ENCODE measurements around the gene PPP1CC.
A peak's percentile ranks its signal among the peaks of the same experiment; 100 is the strongest.
"Not testable (repeated sequence)": the region's sequence is repeated elsewhere in the genome, so short reads cannot be mapped to it uniquely, and the experiment has no call there.

Gene PPP1CC

GRCh38 chr12:110742718-110743570, at the start of gene PPP1CC:
PPP1CC (minus strand) TSS chr12:110742891; CDS start chr12:110742707, 184 bp downstream.
- peak; percentile 85 to 89 for DNase-seq (ENCODE audit: low read depth in 2 of 2)

GRCh38 chr12:110791589-110791988, 48.9 kb upstream of the PPP1CC start:
- DNase-seq (ENCODE audit: low read depth in 2 of 2): no peak

GRCh38 chr12:110790301-110790700, 47.6 kb upstream of the PPP1CC start:
- no peak for DNase-seq (ENCODE audit: low read depth in 2 of 2)

DNA sequence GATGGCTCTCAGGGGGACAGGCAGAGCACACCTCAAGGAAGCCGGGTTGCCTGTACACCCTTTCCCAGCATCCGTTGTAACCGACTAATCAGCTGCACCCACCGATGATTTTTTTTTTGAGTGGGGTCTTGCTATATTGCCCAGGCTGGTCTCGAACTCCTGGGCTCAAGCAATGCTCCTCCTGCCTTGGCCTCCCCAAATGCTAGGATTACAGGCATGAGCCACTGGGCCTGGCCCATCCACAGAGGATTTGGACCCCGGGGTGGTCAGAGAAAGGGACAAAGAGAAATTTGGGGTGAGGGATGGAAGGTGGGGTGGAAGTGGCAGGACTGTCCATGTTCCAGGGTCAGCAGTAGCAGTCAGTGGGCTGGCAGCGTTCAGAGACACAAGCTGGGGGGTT, 43.3 kb upstream of the PPP1CC start:
- DNase-seq (ENCODE audit: low read depth in 2 of 2): no peak

GRCh38 chr12:110785240-110785639, 42.5 kb upstream of the PPP1CC start:
- no peak for DNase-seq (ENCODE audit: low read depth in 2 of 2)

DNA sequence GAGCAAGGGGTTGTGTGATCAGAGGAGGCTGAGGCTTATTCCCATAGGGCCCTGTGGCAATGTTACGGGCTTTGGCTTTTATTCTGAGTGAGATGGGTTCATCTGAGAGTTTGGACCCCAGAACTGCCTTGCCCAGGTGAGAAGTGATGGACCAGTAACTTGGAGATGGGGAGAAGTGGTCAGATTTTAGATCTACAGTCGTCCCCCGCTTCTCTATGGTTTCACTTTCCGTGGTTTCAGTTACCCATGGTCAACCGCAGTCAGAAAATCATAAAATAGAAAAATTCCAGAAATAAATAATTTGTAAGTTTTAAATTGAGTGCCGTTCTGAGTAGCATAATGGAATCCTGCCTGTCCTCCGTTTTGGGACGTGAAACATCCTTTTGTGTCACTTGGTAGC, 40.2 kb upstream of the PPP1CC start:
- DNase-seq (ENCODE audit: low read depth in 2 of 2): no peak

DNA sequence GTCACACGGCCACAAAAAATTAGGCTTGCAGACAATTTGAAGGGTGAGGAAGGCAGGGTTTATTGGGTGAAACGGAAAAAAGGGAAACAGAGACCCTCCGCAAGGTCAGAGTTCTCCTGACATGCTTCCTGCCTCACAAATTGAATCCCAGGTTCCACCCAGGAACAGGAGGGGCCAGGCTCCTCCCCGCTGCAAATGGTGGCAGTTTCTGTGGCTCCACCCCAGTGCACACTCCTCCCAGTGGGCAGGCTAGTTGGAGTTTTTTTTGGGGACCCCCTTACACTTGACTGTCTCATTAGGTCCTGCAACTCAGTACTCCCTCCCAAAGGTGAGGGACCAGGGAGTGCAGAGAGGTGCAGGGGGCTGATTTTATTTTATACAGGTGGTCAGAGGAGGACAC, 39.4 kb upstream of the PPP1CC start:
- no peak for DNase-seq (ENCODE audit: low read depth in 2 of 2)

DNA sequence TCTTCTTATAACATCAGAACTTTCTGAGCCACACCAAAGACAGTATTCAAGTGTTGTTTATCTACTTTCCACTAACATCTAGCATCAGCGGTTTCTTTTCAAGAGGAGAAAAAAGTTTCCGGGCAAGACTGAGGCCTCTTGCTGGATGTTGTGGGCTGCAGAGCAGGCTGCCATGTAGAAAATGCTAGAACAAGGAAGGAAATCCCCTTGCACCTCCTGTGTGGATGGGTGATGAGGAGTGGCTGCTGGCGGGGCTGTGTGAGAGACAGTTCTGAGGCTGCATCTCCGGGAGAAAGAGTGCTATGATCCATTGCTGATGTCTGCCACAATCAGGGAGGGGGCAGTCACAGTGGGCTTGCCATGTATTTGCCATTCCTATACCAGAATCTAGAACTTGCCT, 37.8 kb upstream of the PPP1CC start:
- DNase-seq (ENCODE audit: low read depth in 2 of 2): no peak

GRCh38 chr12:110778833-110779577, 36.3 kb upstream of the PPP1CC start:
- DNase-seq (ENCODE audit: low read depth in 2 of 2): no peak

GRCh38 chr12:110776410-110776809, 33.7 kb upstream of the PPP1CC start:
- no peak for DNase-seq (ENCODE audit: low read depth in 2 of 2)

GRCh38 chr12:110775997-110776396, 33.3 kb upstream of the PPP1CC start:
- DNase-seq (ENCODE audit: low read depth in 2 of 2): no peak

DNA sequence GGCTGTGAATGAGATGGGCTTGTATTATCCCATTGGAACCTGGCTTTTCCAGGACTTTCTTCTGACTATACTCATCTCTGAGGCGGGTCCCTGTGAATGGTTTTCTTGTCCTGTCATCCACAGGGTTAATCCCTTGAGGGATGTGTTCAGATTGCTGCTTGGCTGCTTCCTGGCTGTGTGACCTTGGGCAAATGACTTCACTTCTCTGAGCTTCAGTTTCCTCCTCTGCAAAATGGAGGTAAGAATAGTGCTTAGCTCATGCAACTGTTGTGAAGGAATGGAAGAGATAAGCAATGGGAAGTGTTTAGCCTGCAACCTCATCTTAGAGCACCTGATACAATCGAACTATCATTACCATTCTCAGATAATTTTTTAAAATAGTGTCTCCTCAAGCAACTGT, 32.1 kb upstream of the PPP1CC start:
- DNase-seq (ENCODE audit: low read depth in 2 of 2): no peak

DNA sequence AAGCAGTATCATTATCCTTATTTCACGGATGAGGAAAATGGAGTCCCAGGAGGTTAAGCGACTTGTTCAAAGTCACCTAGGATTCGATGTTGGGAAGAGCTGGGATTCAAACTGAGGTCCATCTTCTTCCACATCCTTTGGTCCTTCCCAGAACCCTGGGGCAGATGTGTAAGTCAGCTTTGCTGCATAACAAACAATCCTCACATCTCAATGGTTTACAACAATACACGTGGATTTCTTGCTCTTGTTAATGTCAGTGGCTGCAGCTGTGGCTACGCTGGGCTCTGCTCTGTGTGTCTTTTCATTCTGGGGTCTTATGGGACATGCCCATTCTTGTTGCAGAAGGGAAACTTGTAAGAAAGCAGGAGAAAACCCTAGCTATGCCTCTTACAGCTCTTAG, 26.3 kb upstream of the PPP1CC start:
- DNase-seq (ENCODE audit: low read depth in 2 of 2): no peak

GRCh38 chr12:110767863-110768262, 25.2 kb upstream of the PPP1CC start:
- no peak for DNase-seq (ENCODE audit: low read depth in 2 of 2)

DNA sequence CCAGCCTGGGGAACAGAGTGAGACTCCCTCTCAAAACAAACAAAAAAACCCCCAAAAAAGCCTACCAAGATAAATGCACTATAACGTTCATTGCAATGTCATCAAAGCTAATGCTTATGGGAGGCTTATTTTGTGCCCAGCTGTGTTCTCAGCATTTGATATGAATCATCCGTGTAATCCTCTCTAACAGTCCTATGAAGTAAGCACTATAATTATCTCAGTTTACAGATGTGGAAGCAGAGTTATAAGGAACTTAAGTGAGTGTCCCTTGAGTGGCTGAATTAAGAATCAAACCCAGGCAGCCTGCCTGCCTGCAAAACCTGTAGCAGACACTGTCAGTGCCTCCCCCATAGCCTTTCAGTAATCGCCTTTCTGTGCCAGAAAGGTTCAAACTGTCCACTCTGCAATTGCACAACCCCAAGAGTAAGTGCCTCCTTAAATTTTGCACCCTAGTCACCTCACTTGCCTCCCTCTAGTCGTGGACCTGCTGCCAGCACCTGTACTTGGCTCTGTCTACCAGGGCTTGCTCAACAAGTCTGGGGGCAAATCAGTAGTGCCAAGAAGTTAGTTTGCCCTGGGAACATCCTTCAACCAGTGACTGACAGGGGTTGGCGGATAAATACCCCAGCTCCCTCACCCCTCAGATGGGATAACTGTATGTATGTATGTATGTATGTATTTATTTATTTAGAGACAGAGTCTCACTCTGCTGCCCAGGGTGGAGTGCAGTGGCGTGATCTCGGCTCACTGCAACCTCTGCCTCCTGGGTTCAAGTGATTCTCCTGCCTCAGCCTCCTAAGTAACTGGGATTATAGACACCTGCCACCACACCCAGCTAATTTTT, 23.8 kb upstream of the PPP1CC start:
- no peak for DNase-seq (ENCODE audit: low read depth in 2 of 2)

DNA sequence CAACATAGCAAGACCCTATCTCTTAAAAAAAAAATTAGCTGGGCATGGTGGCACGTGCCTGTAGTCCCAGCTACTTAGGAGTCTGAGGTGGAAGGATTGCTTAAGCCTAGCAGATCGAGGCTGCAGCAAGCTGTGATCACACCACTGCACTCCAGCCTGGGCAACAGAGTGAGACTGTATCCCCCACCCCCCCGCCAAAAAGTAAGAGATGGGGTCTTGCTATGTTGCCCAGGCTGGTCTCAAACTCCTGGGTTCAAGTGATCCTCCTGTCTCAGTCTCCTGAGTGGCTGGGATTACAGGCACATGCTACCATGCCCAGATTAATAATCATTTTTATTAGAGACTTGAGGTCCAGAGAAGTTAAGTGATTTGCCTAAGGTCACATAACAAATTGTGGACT, 22.9 kb upstream of the PPP1CC start:
- not testable (repeated sequence) for DNase-seq (ENCODE audit: low read depth in 2 of 2)

DNA sequence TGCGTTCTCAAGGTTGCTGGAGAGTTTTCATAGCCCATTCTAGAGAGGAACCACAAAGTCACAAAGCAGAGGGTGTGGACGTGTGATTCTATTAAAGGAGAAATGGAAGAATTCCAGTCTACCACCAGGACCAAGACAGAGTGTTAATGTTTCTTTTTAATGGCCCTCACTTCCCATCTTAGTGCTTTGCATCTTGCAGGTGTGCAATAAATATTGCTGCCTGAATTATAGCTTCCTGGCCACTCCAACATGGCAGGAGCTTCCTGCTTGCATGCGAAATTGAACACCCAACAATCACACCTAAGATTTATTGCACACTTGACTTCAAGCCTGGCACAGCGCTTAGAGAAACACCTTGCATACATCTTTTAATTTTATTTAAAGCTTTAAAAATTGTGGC, 22.4 kb upstream of the PPP1CC start:
- DNase-seq (ENCODE audit: low read depth in 2 of 2): no peak

- no peak for DNase-seq (ENCODE audit: low read depth in 2 of 2)
These were observed 20.9 kb upstream of the PPP1CC start for GRCh38 chr12:110763583-110763982.

- no peak for DNase-seq (ENCODE audit: low read depth in 2 of 2)
These were observed 20.2 kb upstream of the PPP1CC start for GRCh38 chr12:110762891-110763290.

DNA sequence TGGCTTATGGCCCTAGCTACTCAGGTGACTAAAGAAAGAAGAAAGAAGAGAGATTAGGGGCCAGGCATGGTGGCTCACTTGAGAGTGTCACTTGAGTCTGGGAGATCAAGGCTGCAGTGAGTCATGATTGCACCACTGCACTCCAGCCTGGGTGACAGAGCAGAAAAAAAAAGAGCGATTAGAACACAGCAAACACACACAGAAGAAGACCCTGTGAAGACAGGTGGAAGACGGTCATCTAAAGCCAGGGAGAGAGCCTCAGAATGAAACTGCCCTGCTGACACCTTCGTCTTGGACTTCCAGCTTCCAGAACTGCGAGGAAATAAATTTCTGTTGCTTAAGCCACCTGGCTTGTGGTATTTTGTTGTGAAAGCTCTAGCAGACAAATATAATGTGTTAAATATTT, 17.5 kb upstream of the PPP1CC start:
- DNase-seq (ENCODE audit: low read depth in 2 of 2): no peak

DNA sequence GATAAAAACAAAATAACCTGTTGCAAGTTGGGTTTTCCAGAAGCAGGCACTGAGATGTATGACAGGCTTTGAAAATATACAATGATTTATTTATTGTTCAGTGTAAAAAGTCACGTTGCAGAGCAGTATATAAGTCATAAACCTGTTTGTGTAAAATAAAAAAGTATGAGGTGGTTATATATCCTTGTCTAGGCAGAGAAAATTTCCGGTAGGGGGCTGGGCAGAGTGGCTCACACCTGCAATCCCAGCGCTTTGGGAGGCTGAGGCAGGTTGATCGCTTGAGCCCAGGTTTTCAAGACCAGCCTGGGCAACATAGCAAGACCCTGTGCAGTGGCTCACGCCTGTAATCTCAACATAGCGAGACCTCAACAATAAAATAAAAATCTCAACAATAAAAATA, 16.2 kb upstream of the PPP1CC start:
- DNase-seq (ENCODE audit: low read depth in 2 of 2): no peak

- DNase-seq (ENCODE audit: low read depth in 2 of 2): no peak
These were observed 13.9 kb upstream of the PPP1CC start for GRCh38 chr12:110756611-110757010.

Measured in fibroblast of skin of left biceps (primary cell).